ENCODE data around the gene ZNF576.

The ZNF576 gene

GRCh38 chr19:43606569-43607229 lies 10.3 kb downstream of the ZNF576 start:
- no peak for TF ChIP-seq CTCF (IDR thresholded peaks at IDR 0.05; ENCODE audit: low read depth, low read length)

GRCh38 chr19:43607238-43608205 lies 11.1 kb downstream of the ZNF576 start:
- no peak for TF ChIP-seq CTCF (IDR thresholded peaks at IDR 0.05; ENCODE audit: low read depth, low read length)
- DNase-seq (ENCODE audit: extremely low read depth, low read depth), result no peak

More at GRCh38 chr19:43606569-43607229, 10.3 kb downstream of the ZNF576 start:
- no peak for DNase-seq (ENCODE audit: extremely low read depth, low read depth)

- no peak for TF ChIP-seq CTCF (IDR thresholded peaks at IDR 0.05; ENCODE audit: low read depth, low read length)
- no peak for DNase-seq (ENCODE audit: extremely low read depth, low read depth)
These were observed 13.5 kb downstream of the ZNF576 start for GRCh38 chr19:43609872-43610271.

- no peak for DNase-seq (ENCODE audit: extremely low read depth, low read depth)
- no peak for TF ChIP-seq CTCF (IDR thresholded peaks at IDR 0.05; ENCODE audit: low read depth, low read length)
These were observed 14.1 kb downstream of the ZNF576 start for GRCh38 chr19:43610493-43610892.

GRCh38 chr19:43611788-43612187 lies 15.4 kb downstream of the ZNF576 start, which contains the start of gene SRRM5:
TSS of gene SRRM5 (plus strand) at chr19:43612088. CDS start at chr19:43612122, 34 bp downstream.
- no peak for DNase-seq (ENCODE audit: extremely low read depth, low read depth)
- no peak for TF ChIP-seq CTCF (IDR thresholded peaks at IDR 0.05; ENCODE audit: low read depth, low read length)

GRCh38 chr19:43612374-43612773 lies 16.0 kb downstream of the ZNF576 start:
- no peak for TF ChIP-seq CTCF (IDR thresholded peaks at IDR 0.05; ENCODE audit: low read depth, low read length)
- no peak for DNase-seq (ENCODE audit: extremely low read depth, low read depth)

GRCh38 chr19:43616306-43616705 lies 19.9 kb downstream of the ZNF576 start:
- TF ChIP-seq CTCF (IDR thresholded peaks at IDR 0.05; ENCODE audit: low read depth, low read length), result no peak
- no peak for DNase-seq (ENCODE audit: extremely low read depth, low read depth)
